B cell (primary cell): Measurements from ENCODE around the gene CHN1. TPM values are rescaled to one million over a fixed set of nuclear protein-coding genes. Genes with fewer than 3 reads are reported as not detected.

Source experiments
- ATAC-seq: fragments of 200-7000 bp; cut with Tn5 transposase; one replicate; pipeline ENCODE4 v1.10.0; 2021; ENCODE audit warnings: low read depth, mild to moderate bottlenecking, moderate number of reproducible peaks, moderate library complexity
- CTCF ChIA-PET: fragments of 350-600 bp; sonication (Branson Sonifier 250); formaldehyde crosslinking; loops from one replicate; lab custom pipeline; 2021; ENCODE audit warnings: antibody characterized with exemption, inconsistent platforms; lab: Charles Lee
- POLR2A ChIA-PET: fragments of 350-600 bp; sonication (Branson Sonifier 250); formaldehyde crosslinking; loops from one replicate; lab custom pipeline; 2021; ENCODE audit warnings: antibody characterized with exemption; lab: Charles Lee
- DNase-seq: peaks from one replicate; pipeline ENCODE4 v3.0.0; 2013
- H2AFZ ChIP-seq: 2 replicates; pipeline ENCODE4 v1.6.1; 2012; ENCODE audit warnings: mild to moderate bottlenecking, low read depth, low read length; ENCODE audit not compliant: insufficient read depth, poor library complexity, severe bottlenecking
- H3K27ac ChIP-seq, 2 donors: 1 replicate in 1 of 2; 2 replicates in 1 of 2; pipeline ENCODE4 v1.5.1; 2012 to 2013; ENCODE audit warnings: low read length in 2 of 2, mild to moderate bottlenecking in 2 of 2, moderate library complexity in 1 of 2
- H3K27me3 ChIP-seq, 4 experiments: fragments of 200-600 bp in 1 of 4; sonication (generic) in 1 of 4; replicated peaks in 1 of 4; 1 replicate in 2 of 4; 2 replicates in 2 of 4; pipeline versions ENCODE4 v1.6.1 to v1.7.0; 2013 to 2016; ENCODE audit warnings: low read length in 3 of 4, mild to moderate bottlenecking in 2 of 4, mixed read lengths in 1 of 4, moderate library complexity in 1 of 4; ENCODE audit not compliant: insufficient read depth in 4 of 4, control insufficient read depth in 3 of 4; ENCODE audit errors: control extremely low read depth in 1 of 4
- H3K36me3 ChIP-seq, 2 experiments: replicated peaks in 1 of 2; 1 replicate in 1 of 2; 2 replicates in 1 of 2; pipeline versions ENCODE4 v1.6.1 to v1.7.1; 2013; ENCODE audit warnings: low read length in 1 of 2; ENCODE audit not compliant: insufficient read depth in 2 of 2, control insufficient read depth in 1 of 2; ENCODE audit errors: control extremely low read depth in 1 of 2, extremely low read depth in 1 of 2
- H3K4me1 ChIP-seq, 2 donors: fragments of 200-600 bp in 1 of 2; sonication (generic) in 1 of 2; 1 replicate in 1 of 2; 2 replicates in 1 of 2; pipeline versions ENCODE4 v1.5.1 to v1.6.1; 2013 to 2017; ENCODE audit warnings: low read length in 2 of 2; ENCODE audit not compliant: control insufficient read depth in 2 of 2, insufficient read depth in 2 of 2
- H3K4me2 ChIP-seq: replicated peaks from 2 replicates; pipeline ENCODE3; 2012; ENCODE audit warnings: mild to moderate bottlenecking, low read depth, low read length; ENCODE audit not compliant: poor library complexity, severe bottlenecking
- H3K4me3 ChIP-seq, 5 experiments: fragments of 200-600 bp in 1 of 5; sonication (generic) in 1 of 5; 1 replicate in 3 of 5; 2 replicates in 2 of 5; pipeline versions ENCODE4 v1.5.1 to v1.7.0; 2011 to 2016; ENCODE audit warnings: low read length in 4 of 5, mild to moderate bottlenecking in 4 of 5, low read depth in 2 of 5, control low read depth in 1 of 5, moderate library complexity in 1 of 5; ENCODE audit not compliant: insufficient read depth in 1 of 5; ENCODE audit errors: control extremely low read depth in 1 of 5, extremely low read depth in 1 of 5
- H3K79me2 ChIP-seq: fragments of 200-600 bp; sonication (generic); one replicate; pipeline ENCODE4 v1.6.0; 2016; ENCODE audit warnings: low read length; ENCODE audit not compliant: control insufficient read depth, insufficient read depth
- H3K9ac ChIP-seq: fragments of 200-600 bp; sonication (generic); 2 replicates; pipeline ENCODE4 v1.6.1; 2017; ENCODE audit warnings: mild to moderate bottlenecking, low read length, moderate library complexity
- H3K9me3 ChIP-seq, 3 donors: one replicate each; pipeline versions ENCODE4 v1.6.1 to v1.7.1; 2013; ENCODE audit warnings: low read length in 2 of 3; ENCODE audit not compliant: control insufficient read depth in 2 of 3, insufficient read depth in 1 of 3; ENCODE audit errors: control extremely low read depth in 1 of 3
- H4K20me1 ChIP-seq: 2 replicates; pipeline ENCODE4 v1.6.0; 2012; ENCODE audit warnings: mild to moderate bottlenecking, low read length; ENCODE audit not compliant: insufficient read depth, control insufficient read depth, poor library complexity, severe bottlenecking
- H3K27ac Mint-ChIP-seq: one replicate; pipeline ENCODE4 v1.8.0; 2021; ENCODE audit warnings: mixed read lengths
- H3K27me3 Mint-ChIP-seq: one replicate; pipeline ENCODE4 v1.8.0; 2021; ENCODE audit warnings: mixed read lengths
- H3K4me1 Mint-ChIP-seq: one replicate; pipeline ENCODE4 v1.8.0; 2021; ENCODE audit warnings: mixed read lengths
- H3K4me3 Mint-ChIP-seq: one replicate; pipeline ENCODE4 v1.8.0; 2021; ENCODE audit warnings: mixed read lengths
- H3K9me3 Mint-ChIP-seq: one replicate; pipeline ENCODE4 v1.8.0; 2022; ENCODE audit warnings: mixed read lengths; ENCODE audit not compliant: insufficient read depth
- EZH2 ChIP-seq: IDR thresholded peaks from 2 replicates; pipeline ENCODE4 v1.6.1; 2012; ENCODE audit warnings: borderline replicate concordance, low read depth, mild to moderate bottlenecking, moderate library complexity, low read length; ENCODE audit not compliant: insufficient read depth, poor library complexity, severe bottlenecking
- WGBS: methylation state at CpG from one replicate; pipeline ENCODE4 v1.1.5; 2013; ENCODE audit warnings: missing lambda C conversion rate; ENCODE audit not compliant: insufficient coverage; 5-methylcytosine and 5-hydroxymethylcytosine counted together
- intact Hi-C: fragments of 100-400 bp; cut with micrococcal nuclease; formaldehyde crosslinking; loops from one replicate; pipeline ENCODE4 v1.10.0; 2022
- polyA plus RNA-seq: library from polyadenylated mRNA; depleted of rRNA; stranded (reverse); fragments of >200 nt; gene quantifications from 2 replicates; pipeline ENCODE4 v1.2.3, GENCODE V29; 2012
- total RNA-seq, 2 donors: library from RNA; stranded (reverse); fragments of 120-200 nt in 1 of 2; gene quantifications; 1 replicate in 1 of 2; 2 replicates in 1 of 2; pipeline versions ENCODE4 v1.2.3 to v1.2.4, GENCODE V29; 2013 to 2022
- TF ChIP-seq, protein P1 (sequence below): fragments of 200-600 bp; IDR thresholded peaks from one replicate; pipeline ENCODE4 v1.8.0; 2022; ENCODE audit warnings: antibody characterized with exemption, mild to moderate bottlenecking

Gene CHN1
- total and polyA plus RNA-seq, 2 donors (not counting 1 experiment from before 2014, with no cell fraction given) = 0.79 to 1.4 TPM

DNA sequence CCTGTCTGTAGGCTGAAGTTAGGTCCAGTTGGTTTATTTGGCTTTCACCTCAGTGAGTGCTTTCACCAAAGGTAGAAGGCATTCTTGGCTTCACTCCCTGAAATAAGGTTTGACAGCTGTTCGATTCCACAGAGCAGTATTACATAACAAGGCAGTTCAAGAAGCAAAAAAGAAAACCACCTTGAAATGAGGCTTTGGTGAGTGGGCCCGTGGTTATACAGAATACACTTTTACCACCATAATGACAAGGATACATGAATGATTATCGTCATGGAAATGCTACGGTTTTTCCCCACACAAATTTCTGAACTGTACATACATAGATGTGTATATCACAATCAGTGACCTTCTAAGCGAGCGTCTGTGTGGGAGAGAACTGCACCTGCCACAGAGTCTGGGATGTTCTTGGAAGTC is 160.9 kb downstream of the CHN1 start:
- Histone ChIP-seq H3K9me3 (no peaks in the 10 kb centered on the region), H3K27ac (no peak overlapping the region), H3K4me2 (no peak overlapping the region), H3K79me2 (no peaks in the 10 kb centered on the region), H3K4me3 (no peak overlapping the region), H3K27me3 (peaks cover 0 to 3% (median 0%) of the 10 kb centered on the region in 4 experiments), H4K20me1 (no peaks in the 10 kb centered on the region), H3K36me3 (no peaks in the 10 kb centered on the region), H3K4me1 (no peaks in the 10 kb centered on the region), H3K9ac (no peak overlapping the region), H2AFZ (no peak overlapping the region)
- POLR2A ChIA-PET = no interaction called here
- Mint-ChIP-seq H3K9me3 (no peaks in the 10 kb centered on the region), H3K4me3 (no peak overlapping the region), H3K27ac (no peak overlapping the region), H3K27me3 (peaks cover 26% of the 10 kb centered on the region), H3K4me1 (no peaks in the 10 kb centered on the region)
- DNase-seq = no peak
- WGBS = 29% methylated on average over 1 of the region's 6 CpGs
- CTCF ChIA-PET = no interaction called here
- intact Hi-C loops = no loop called here
- no peak for TF ChIP-seq EZH2
- TF ChIP-seq, protein P1, sequence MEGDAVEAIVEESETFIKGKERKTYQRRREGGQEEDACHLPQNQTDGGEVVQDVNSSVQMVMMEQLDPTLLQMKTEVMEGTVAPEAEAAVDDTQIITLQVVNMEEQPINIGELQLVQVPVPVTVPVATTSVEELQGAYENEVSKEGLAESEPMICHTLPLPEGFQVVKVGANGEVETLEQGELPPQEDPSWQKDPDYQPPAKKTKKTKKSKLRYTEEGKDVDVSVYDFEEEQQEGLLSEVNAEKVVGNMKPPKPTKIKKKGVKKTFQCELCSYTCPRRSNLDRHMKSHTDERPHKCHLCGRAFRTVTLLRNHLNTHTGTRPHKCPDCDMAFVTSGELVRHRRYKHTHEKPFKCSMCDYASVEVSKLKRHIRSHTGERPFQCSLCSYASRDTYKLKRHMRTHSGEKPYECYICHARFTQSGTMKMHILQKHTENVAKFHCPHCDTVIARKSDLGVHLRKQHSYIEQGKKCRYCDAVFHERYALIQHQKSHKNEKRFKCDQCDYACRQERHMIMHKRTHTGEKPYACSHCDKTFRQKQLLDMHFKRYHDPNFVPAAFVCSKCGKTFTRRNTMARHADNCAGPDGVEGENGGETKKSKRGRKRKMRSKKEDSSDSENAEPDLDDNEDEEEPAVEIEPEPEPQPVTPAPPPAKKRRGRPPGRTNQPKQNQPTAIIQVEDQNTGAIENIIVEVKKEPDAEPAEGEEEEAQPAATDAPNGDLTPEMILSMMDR = no peak
- no peak for ATAC-seq

DNA sequence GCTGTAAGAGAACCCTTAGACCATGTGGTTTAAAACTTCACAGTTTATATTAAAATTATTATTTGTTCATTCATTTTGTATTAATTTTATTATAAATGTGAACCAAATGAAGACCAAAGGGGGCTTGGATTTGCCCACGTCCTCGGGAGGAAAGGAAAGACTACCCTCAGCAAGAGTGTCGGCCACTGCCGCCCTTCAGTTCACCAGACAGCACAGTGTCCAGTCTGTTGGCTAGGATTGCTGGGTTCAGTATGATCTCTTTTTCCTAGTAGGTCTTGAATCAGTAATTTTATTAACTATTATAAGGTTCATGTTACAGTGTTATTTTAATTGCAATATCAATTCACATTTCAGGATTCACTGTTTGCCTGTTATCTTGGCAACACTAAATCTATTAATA is 162.7 kb downstream of the CHN1 start:
- ATAC-seq (no peak), DNase-seq (no peak)
- H3K4me1 ChIP-seq = no peaks in the 10 kb centered on the region
- no peaks in the 10 kb centered on the region for H3K9me3 Mint-ChIP-seq
- no peaks in the 10 kb centered on the region for H3K36me3 ChIP-seq
- H3K9ac ChIP-seq = no peak overlapping the region
- peaks cover 29% of the 10 kb centered on the region for H3K27me3 Mint-ChIP-seq
- H3K79me2 ChIP-seq = no peaks in the 10 kb centered on the region
- ChIA-PET CTCF (no interaction called here), POLR2A (no interaction called here)
- H3K27ac ChIP-seq = no peak overlapping the region
- peaks cover 0 to 3% (median 0%) of the 10 kb centered on the region in 4 experiments for H3K27me3 ChIP-seq
- H2AFZ ChIP-seq = no peak overlapping the region
- H3K4me3 ChIP-seq = no peak overlapping the region
- WGBS = no CpG with 5 or more reads among the region's 4 CpGs
- intact Hi-C loops = no loop called here
- no peak overlapping the region for H3K27ac Mint-ChIP-seq
- H3K4me2 ChIP-seq = no peak overlapping the region
- no peaks in the 10 kb centered on the region for H3K4me1 Mint-ChIP-seq
- TF ChIP-seq, protein P1 = no peak
- TF ChIP-seq EZH2 = no peak
- H4K20me1 ChIP-seq = no peaks in the 10 kb centered on the region
- no peaks in the 10 kb centered on the region for H3K9me3 ChIP-seq
- no peak overlapping the region for H3K4me3 Mint-ChIP-seq
